LNCaP clone FGC (cell line): Measurements from ENCODE around the gene NUP205.
"Not testable (repeated sequence)": the region's sequence is repeated elsewhere in the genome, so short reads cannot be mapped to it uniquely, and the experiment has no call there.

Experiments
- DNase-seq: peaks from one replicate; pipeline ENCODE4 v3.0.0-alpha.2; 2011; ENCODE audit warnings: low read depth
- H3K4me3 ChIP-seq: 2 replicates; pipeline ENCODE4 v1.5.1; 2011; ENCODE audit warnings: mild to moderate bottlenecking, low read depth, low read length, control low read depth
- TF ChIP-seq, protein P1 (sequence below): IDR thresholded peaks from 2 replicates; pipeline ENCODE4 v1.5.1; 2012; ENCODE audit warnings: mild to moderate bottlenecking; ENCODE audit not compliant: control insufficient read depth, insufficient read depth; ENCODE audit errors: extremely low read depth

The NUP205 gene

DNA sequence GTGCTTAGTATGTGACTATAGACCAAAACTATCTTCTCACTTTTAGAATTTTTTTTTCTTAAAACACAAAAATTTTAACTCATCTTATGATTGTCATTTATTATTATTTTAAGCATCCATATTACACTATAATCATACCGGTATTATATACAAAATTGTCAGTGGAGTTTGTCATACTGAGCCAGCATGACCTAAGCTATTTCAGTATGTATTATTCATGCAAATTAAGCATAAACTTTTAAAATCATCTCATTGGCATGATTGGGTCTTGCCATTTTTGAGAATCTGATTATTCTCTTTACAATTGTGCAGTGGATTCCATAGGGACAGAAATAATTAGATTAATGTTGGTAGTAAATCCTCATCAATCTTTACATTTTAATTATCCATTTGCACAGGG lies 58.4 kb downstream of the NUP205 start:
- no peak overlapping the region for H3K4me3 ChIP-seq
- TF ChIP-seq, protein P1, sequence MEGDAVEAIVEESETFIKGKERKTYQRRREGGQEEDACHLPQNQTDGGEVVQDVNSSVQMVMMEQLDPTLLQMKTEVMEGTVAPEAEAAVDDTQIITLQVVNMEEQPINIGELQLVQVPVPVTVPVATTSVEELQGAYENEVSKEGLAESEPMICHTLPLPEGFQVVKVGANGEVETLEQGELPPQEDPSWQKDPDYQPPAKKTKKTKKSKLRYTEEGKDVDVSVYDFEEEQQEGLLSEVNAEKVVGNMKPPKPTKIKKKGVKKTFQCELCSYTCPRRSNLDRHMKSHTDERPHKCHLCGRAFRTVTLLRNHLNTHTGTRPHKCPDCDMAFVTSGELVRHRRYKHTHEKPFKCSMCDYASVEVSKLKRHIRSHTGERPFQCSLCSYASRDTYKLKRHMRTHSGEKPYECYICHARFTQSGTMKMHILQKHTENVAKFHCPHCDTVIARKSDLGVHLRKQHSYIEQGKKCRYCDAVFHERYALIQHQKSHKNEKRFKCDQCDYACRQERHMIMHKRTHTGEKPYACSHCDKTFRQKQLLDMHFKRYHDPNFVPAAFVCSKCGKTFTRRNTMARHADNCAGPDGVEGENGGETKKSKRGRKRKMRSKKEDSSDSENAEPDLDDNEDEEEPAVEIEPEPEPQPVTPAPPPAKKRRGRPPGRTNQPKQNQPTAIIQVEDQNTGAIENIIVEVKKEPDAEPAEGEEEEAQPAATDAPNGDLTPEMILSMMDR: no peak
- DNase-seq: no peak

DNA sequence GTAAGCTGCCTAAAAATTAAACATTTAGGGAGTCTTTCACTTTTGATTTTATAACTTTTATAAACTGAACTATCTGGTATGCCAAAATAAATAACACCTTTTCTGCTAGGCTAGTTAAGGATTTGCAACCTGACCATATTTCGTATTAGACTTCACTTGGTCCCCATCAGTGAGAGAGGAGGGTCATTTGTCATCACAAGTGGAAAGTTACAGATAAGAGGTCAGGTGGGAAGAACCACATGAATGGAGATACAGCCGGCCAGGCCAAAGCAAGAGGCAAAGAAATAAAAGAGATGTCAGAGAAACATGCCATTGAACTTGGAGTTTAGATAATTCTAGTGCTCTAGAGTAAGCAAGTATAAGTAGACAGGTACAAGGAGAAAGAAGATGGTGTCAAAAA lies 60.1 kb downstream of the NUP205 start:
- H3K4me3 ChIP-seq: no peak overlapping the region
- TF ChIP-seq, protein P1: no peak
- DNase-seq: no peak

DNA sequence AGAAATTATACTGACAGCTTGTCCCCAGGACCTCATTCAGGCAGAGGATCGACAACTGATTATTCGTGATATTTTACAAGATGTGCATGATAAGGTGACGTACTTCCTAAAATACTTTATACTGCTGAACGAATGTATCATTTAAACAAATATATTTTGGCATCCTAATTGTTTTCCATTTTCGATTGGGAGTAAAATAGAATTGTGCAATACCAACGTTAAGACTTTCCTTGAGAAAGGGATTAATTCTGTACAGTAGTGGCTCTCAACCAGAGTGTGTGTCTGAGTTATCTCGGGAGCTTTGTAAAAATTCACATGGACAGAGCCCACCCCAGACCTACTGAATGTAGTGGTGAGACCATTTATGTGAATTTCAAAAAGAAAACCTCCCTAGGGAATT lies 60.8 kb downstream of the NUP205 start:
- TF ChIP-seq, protein P1: no peak
- no peak overlapping the region for H3K4me3 ChIP-seq
- DNase-seq: no peak

DNA sequence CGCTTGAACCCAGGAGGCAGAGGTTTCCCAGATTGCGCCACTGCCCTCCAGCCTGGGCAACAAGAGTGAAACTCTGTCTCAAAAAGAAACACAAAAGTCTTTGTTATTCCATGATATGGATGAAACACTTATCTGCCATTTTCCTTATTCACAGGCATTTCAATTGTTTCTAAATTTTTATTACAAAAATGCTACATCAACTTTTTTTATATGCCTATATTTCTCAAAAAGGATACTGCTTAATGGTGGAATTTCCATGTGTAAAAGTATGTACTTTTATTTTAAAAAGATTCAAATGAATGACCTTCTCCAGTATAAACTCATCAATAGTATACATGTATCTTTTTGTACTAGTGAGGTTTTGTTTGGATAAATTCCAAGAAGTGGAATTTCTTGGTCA lies 62.7 kb downstream of the NUP205 start:
- no peak for DNase-seq
- H3K4me3 ChIP-seq: no peak overlapping the region
- TF ChIP-seq, protein P1: no peak

DNA sequence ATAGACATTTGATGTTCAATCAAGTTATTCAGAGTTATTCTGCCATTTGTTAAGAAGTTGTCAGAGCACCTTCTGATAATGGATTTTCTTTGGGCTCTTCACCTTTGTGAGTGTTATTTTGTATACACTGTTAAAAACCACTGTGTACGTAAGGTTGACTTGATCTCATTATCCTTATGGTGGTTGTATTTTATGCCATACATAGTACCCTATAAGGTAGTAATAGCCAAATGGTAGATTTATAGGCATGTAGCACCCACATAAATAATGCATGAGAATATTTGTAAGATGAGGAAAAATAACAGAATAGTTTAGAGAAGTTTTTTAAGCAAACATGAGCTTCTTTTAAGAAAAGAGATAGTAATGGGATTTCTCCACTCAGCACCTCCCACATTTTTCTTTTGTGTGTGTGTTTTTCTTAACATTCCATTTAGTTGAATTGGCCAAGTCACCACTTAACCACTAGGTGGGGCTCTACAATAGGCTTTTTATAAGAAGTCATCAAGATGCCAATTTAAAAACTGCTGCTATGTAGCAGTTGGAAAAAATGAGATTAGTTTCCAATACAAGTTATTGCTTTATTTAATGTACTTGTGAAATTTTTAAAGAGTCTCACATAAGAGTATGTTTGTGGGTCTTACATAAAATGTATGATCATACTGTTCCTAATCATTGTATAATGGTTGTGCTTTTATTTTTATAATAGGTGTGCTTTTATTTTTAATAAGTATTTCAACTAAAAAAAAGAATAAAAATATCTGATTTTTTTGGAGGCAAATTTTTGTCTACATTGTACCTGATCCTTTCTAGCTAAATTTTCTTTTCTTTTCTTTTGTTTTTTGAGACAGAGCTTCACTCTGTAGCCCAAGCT lies 63.5 kb downstream of the NUP205 start:
- no peak overlapping the region for H3K4me3 ChIP-seq
- TF ChIP-seq, protein P1: peak; percentile 66
- peak; percentile 54 for DNase-seq

DNA sequence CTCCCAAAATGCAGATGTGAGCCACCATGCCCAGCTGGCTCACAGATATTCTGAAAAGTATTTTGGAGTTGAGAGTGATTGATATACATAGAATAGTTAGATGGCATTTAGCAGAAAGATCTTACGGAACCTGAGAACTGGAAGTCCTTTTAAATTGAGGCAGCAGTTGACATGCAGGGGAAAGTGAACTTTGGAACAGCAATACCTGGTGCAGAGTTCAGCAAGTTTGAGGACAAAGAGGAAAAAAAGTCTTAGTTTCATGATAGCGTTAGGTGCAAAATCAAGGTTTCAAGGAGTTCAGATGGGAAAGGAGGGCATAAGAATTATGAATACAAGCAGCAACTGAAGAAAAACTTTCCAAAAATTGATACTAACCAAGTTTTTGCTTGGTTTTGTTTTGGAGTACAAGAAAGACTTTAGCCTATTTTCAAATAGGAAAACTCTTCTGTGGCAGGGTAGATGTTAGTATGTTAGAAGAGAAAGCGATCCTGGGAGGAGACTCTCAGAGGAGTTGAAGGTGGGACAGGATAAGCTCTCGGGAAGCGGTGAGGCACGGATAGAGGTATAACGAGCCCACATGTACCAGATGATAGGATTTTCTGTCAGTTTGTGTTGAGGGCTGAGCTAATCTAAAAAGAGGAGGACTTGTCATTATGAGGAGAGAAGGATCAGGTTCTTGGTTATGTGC lies 76.6 kb downstream of the NUP205 start:
- TF ChIP-seq, protein P1: no peak
- H3K4me3 ChIP-seq: no peak overlapping the region
- DNase-seq: no peak

DNA sequence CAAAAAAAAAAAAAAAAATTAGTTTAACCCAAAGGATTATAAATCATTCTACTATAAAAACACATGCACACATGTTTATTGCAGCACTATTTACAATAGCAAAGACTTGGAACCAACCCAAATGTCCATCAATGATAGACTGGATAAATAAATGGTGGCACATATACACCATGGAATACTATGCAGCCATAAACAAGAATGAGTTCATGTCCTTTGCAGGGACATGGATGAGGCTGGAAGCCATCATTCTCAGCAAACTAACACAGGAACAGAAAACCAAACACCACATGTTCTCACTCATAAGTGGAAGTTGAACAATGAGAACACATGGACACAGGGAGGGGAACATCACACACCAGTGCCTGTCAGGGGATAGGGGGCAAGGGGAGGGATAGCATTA lies 82.0 kb downstream of the NUP205 start:
- not testable (repeated sequence) for H3K4me3 ChIP-seq, DNase-seq
